ENCODE results near the gene RXRG. TPM values are rescaled to one million over a fixed set of nuclear protein-coding genes. Genes with fewer than 3 reads are reported as not detected.

Gene RXRG
- polyA plus RNA-seq, 1 donor from 2014 or later, result 0.78 TPM

DNA sequence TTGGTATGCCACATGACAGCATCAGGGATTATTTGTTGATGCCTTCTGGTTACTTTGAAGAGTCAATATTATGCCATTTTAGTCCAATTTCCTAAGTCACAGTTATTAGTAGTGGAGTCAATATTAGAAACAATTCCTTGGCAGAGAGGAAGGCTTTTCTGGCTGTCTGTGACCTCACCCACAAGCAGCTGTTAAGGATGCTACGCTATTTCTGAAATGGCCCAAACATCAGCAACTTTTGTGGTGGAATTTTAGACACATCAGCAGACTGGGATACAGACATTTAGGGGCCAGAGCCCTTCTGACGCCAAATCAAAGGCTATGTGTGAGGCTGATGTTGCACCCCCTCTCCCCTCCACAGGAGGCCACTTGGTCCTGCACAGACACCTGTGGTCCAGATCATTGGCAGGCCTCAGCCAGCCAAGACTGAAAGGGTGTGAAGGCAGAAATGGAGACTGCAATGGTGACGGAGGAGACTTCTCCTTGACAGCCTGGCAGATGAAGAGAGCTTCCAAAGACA lies 9.2 kb upstream of the RXRG start:
- H4K20me1 ChIP-seq (ENCODE audit: insufficient read depth), result no peaks in the 10 kb centered on the region
- no peaks in the 10 kb centered on the region for H3K27me3 ChIP-seq (ENCODE audit: insufficient read depth, low read depth, low read length)
- H3K36me3 ChIP-seq (ENCODE audit: insufficient read depth, low read length), result no peaks in the 10 kb centered on the region
- TF ChIP-seq RAD21 (conservative IDR thresholded peaks at IDR 0.05) (no peak), EZH2 (IDR thresholded peaks at IDR 0.05; ENCODE audit: borderline replicate concordance, insufficient read depth, low read length, poor library complexity, severe bottlenecking) (no peak), POLR2AphosphoS5 (IDR thresholded peaks at IDR 0.05) (no peak), MXI1 (conservative IDR thresholded peaks at IDR 0.05; ENCODE audit: poor library complexity, severe bottlenecking) (no peak), SMC3 (conservative IDR thresholded peaks at IDR 0.05; ENCODE audit: poor library complexity) (no peak), EP300 (conservative IDR thresholded peaks at IDR 0.05; ENCODE audit: poor library complexity, severe bottlenecking) (no peak), TAF1 (IDR thresholded peaks at IDR 0.05; ENCODE audit: low read depth) (no peak)
- TF ChIP-seq, protein P1, sequence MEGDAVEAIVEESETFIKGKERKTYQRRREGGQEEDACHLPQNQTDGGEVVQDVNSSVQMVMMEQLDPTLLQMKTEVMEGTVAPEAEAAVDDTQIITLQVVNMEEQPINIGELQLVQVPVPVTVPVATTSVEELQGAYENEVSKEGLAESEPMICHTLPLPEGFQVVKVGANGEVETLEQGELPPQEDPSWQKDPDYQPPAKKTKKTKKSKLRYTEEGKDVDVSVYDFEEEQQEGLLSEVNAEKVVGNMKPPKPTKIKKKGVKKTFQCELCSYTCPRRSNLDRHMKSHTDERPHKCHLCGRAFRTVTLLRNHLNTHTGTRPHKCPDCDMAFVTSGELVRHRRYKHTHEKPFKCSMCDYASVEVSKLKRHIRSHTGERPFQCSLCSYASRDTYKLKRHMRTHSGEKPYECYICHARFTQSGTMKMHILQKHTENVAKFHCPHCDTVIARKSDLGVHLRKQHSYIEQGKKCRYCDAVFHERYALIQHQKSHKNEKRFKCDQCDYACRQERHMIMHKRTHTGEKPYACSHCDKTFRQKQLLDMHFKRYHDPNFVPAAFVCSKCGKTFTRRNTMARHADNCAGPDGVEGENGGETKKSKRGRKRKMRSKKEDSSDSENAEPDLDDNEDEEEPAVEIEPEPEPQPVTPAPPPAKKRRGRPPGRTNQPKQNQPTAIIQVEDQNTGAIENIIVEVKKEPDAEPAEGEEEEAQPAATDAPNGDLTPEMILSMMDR (IDR thresholded peaks at IDR 0.05; ENCODE audit: poor library complexity, severe bottlenecking), result no peak
- TF ChIP-seq, protein P2, sequence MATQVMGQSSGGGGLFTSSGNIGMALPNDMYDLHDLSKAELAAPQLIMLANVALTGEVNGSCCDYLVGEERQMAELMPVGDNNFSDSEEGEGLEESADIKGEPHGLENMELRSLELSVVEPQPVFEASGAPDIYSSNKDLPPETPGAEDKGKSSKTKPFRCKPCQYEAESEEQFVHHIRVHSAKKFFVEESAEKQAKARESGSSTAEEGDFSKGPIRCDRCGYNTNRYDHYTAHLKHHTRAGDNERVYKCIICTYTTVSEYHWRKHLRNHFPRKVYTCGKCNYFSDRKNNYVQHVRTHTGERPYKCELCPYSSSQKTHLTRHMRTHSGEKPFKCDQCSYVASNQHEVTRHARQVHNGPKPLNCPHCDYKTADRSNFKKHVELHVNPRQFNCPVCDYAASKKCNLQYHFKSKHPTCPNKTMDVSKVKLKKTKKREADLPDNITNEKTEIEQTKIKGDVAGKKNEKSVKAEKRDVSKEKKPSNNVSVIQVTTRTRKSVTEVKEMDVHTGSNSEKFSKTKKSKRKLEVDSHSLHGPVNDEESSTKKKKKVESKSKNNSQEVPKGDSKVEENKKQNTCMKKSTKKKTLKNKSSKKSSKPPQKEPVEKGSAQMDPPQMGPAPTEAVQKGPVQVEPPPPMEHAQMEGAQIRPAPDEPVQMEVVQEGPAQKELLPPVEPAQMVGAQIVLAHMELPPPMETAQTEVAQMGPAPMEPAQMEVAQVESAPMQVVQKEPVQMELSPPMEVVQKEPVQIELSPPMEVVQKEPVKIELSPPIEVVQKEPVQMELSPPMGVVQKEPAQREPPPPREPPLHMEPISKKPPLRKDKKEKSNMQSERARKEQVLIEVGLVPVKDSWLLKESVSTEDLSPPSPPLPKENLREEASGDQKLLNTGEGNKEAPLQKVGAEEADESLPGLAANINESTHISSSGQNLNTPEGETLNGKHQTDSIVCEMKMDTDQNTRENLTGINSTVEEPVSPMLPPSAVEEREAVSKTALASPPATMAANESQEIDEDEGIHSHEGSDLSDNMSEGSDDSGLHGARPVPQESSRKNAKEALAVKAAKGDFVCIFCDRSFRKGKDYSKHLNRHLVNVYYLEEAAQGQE (IDR thresholded peaks at IDR 0.05; ENCODE audit: borderline replicate concordance), result no peak
- H3K27ac ChIP-seq (ENCODE audit: low read length), result no peak overlapping the region
- no peak overlapping the region for H3K9ac ChIP-seq (ENCODE audit: low read length)
- H3K79me2 ChIP-seq (replicated peaks; ENCODE audit: insufficient read depth, low read length), result no peaks in the 10 kb centered on the region
- no peaks in the 10 kb centered on the region for H3K9me2 ChIP-seq (ENCODE audit: insufficient read depth, low read length)
- H3K4me2 ChIP-seq (ENCODE audit: low read length), result no peak overlapping the region
- H3K4me3 ChIP-seq (ENCODE audit: low read length), result no peak overlapping the region
- no peaks in the 10 kb centered on the region for H3F3A ChIP-seq (ENCODE audit: insufficient read depth, low read length, poor library complexity, severe bottlenecking)
- no peaks in the 10 kb centered on the region for H3K9me3 ChIP-seq (ENCODE audit: low read length)
- H2AFZ ChIP-seq (ENCODE audit: low read depth, low read length), result no peak overlapping the region

DNA sequence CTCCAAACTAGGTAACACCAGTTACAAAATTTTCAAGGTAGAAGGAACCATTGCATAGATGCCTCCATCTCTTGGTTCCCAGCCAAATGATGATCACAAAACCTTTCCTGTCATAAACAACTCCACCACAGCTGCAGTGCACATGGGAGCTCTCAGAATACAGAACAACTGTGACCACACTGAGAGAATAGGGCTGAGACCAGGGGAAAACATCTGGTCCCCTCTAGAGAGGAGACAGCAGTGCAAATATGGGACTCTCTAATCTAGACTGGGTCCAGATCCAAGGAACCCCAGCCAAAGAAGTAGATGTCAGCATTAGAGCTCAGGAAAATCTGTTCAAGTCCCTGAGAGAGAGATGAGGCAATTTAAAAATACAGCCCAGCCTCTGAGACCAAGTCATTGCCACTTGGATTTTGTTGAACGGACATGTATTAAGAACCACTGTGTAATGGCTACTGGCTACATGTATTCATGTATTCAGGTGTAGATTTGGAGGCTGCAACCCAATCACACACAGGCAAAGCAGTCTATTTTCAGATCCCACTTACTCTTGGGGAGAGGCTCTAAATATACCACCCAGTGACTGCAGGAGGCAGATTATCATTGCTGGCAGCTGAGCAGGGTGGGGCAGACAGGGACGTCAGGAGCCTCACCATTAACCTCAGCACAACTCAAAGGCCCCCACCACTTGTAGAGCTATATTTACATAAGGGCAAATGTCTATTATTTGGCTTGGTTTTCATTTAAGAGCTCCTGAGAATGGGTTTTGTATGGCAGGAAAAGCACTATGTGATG lies 7.6 kb upstream of the RXRG start:
- Histone ChIP-seq H3F3A (ENCODE audit: insufficient read depth, low read length, poor library complexity, severe bottlenecking) (no peaks in the 10 kb centered on the region), H3K36me3 (ENCODE audit: insufficient read depth, low read length) (no peaks in the 10 kb centered on the region), H4K20me1 (ENCODE audit: insufficient read depth) (no peaks in the 10 kb centered on the region), H3K9me3 (ENCODE audit: low read length) (no peaks in the 10 kb centered on the region), H3K9me2 (ENCODE audit: insufficient read depth, low read length) (no peaks in the 10 kb centered on the region), H3K9ac (ENCODE audit: low read length) (no peak overlapping the region), H3K79me2 (replicated peaks; ENCODE audit: insufficient read depth, low read length) (no peaks in the 10 kb centered on the region), H3K4me2 (ENCODE audit: low read length) (no peak overlapping the region), H3K4me3 (ENCODE audit: low read length) (no peak overlapping the region), H3K27me3 (ENCODE audit: insufficient read depth, low read depth, low read length) (no peaks in the 10 kb centered on the region), H3K27ac (ENCODE audit: low read length) (no peak overlapping the region), H2AFZ (ENCODE audit: low read depth, low read length) (no peak overlapping the region)
- no peak for TF ChIP-seq EP300 (conservative IDR thresholded peaks at IDR 0.05; ENCODE audit: poor library complexity, severe bottlenecking)
- TF ChIP-seq, protein P2 (IDR thresholded peaks at IDR 0.05; ENCODE audit: borderline replicate concordance), result no peak
- no peak for TF ChIP-seq POLR2AphosphoS5 (IDR thresholded peaks at IDR 0.05)
- TF ChIP-seq, protein P1 (IDR thresholded peaks at IDR 0.05; ENCODE audit: poor library complexity, severe bottlenecking), result no peak
- TF ChIP-seq EZH2 (IDR thresholded peaks at IDR 0.05; ENCODE audit: borderline replicate concordance, insufficient read depth, low read length, poor library complexity, severe bottlenecking), result no peak
- no peak for TF ChIP-seq SMC3 (conservative IDR thresholded peaks at IDR 0.05; ENCODE audit: poor library complexity)
- TF ChIP-seq TAF1 (IDR thresholded peaks at IDR 0.05; ENCODE audit: low read depth), result no peak
- TF ChIP-seq RAD21 (conservative IDR thresholded peaks at IDR 0.05), result no peak
- TF ChIP-seq MXI1 (conservative IDR thresholded peaks at IDR 0.05; ENCODE audit: poor library complexity, severe bottlenecking), result no peak
